Measurements from ENCODE around the gene COPA. TPM values are rescaled to one million over a fixed set of nuclear protein-coding genes. Genes with fewer than 3 reads are reported as not detected.

Gene COPA
- total RNA-seq, 3 donors from 2014 or later (not counting 1 experiment from before 2014, with no cell fraction given) = 140 to 167 (median 148) TPM

- TF ChIP-seq, protein P1, sequence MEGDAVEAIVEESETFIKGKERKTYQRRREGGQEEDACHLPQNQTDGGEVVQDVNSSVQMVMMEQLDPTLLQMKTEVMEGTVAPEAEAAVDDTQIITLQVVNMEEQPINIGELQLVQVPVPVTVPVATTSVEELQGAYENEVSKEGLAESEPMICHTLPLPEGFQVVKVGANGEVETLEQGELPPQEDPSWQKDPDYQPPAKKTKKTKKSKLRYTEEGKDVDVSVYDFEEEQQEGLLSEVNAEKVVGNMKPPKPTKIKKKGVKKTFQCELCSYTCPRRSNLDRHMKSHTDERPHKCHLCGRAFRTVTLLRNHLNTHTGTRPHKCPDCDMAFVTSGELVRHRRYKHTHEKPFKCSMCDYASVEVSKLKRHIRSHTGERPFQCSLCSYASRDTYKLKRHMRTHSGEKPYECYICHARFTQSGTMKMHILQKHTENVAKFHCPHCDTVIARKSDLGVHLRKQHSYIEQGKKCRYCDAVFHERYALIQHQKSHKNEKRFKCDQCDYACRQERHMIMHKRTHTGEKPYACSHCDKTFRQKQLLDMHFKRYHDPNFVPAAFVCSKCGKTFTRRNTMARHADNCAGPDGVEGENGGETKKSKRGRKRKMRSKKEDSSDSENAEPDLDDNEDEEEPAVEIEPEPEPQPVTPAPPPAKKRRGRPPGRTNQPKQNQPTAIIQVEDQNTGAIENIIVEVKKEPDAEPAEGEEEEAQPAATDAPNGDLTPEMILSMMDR (IDR thresholded peaks at IDR 0.05) = no peak
- Histone ChIP-seq H3K9me3 (ENCODE audit: control insufficient read depth, insufficient read depth, low read length) (no peaks in the 10 kb centered on the region), H3K4me3 (ENCODE audit: low read length) (no peak overlapping the region), H3K27me3 (ENCODE audit: control insufficient read depth, insufficient read depth, low read length) (no peaks in the 10 kb centered on the region), H3K36me3 (ENCODE audit: control insufficient read depth, insufficient read depth, low read length) (peaks cover 97% of the 10 kb centered on the region), H3K27ac (ENCODE audit: low read length) (no peak overlapping the region), H3K4me1 (ENCODE audit: control insufficient read depth, insufficient read depth, low read length) (no peaks in the 10 kb centered on the region)
- ATAC-seq = no peak
- Mint-ChIP-seq H3K36me3 (peaks cover 53% of the 10 kb centered on the region), H3K27ac (no peak overlapping the region), H3K27me3 (ENCODE audit: low read depth in 2 of 2) (no peaks in the 10 kb centered on the region), H3K9me3 (no peaks in the 10 kb centered on the region), H3K4me3 (no peak overlapping the region), H3K4me1 (peaks cover 0 to 4% of the 10 kb centered on the region in 2 donors)
- 100% methylated on average over 2 of the region's 2 CpGs for WGBS (ENCODE audit: insufficient coverage)
- intact Hi-C loops (cut with micrococcal nuclease) = no loop called here
- no peak for DNase-seq
Observed at GRCh38 chr1:160353223-160353622, 10.2 kb upstream of the COPA start.

- peaks cover 0 to 4% of the 10 kb centered on the region in 2 donors for H3K4me1 Mint-ChIP-seq
Observed at GRCh38 chr1:160352555-160352954, 9.5 kb upstream of the COPA start.

GRCh38 chr1:160351629-160352028, 8.6 kb upstream of the COPA start:
- WGBS (ENCODE audit: insufficient coverage) = 91% methylated on average over 4 of the region's 4 CpGs
- H3K4me1 ChIP-seq (ENCODE audit: control insufficient read depth, insufficient read depth, low read length) = peaks cover 3% of the 10 kb centered on the region
- peaks cover 42% of the 10 kb centered on the region for H3K36me3 Mint-ChIP-seq
- H3K27me3 ChIP-seq (ENCODE audit: control insufficient read depth, insufficient read depth, low read length) = no peaks in the 10 kb centered on the region
- H3K4me1 Mint-ChIP-seq = peaks cover 0 to 4% of the 10 kb centered on the region in 2 donors
- H3K4me3 Mint-ChIP-seq = no peak overlapping the region
- H3K9me3 Mint-ChIP-seq = no peaks in the 10 kb centered on the region
- no peak overlapping the region for H3K4me3 ChIP-seq (ENCODE audit: low read length)
- H3K27ac ChIP-seq (ENCODE audit: low read length) = no peak overlapping the region
- no peaks in the 10 kb centered on the region for H3K9me3 ChIP-seq (ENCODE audit: control insufficient read depth, insufficient read depth, low read length)
- H3K27ac Mint-ChIP-seq = no peak overlapping the region
- TF ChIP-seq, protein P1 (IDR thresholded peaks at IDR 0.05) = no peak
- no peaks in the 10 kb centered on the region for H3K27me3 Mint-ChIP-seq (ENCODE audit: low read depth in 2 of 2)
- intact Hi-C loops (cut with micrococcal nuclease) = no loop called here
- no peak for DNase-seq
- peaks cover 88% of the 10 kb centered on the region for H3K36me3 ChIP-seq (ENCODE audit: control insufficient read depth, insufficient read depth, low read length)
- no peak for ATAC-seq

More at GRCh38 chr1:160352555-160352954, 9.5 kb upstream of the COPA start:
- H3K36me3 ChIP-seq (ENCODE audit: control insufficient read depth, insufficient read depth, low read length) = peaks cover 95% of the 10 kb centered on the region
- DNase-seq (no peak), ATAC-seq (no peak)
- H3K27me3 ChIP-seq (ENCODE audit: control insufficient read depth, insufficient read depth, low read length) = no peaks in the 10 kb centered on the region
- 96% methylated on average over 8 of the region's 8 CpGs for WGBS (ENCODE audit: insufficient coverage)
- Mint-ChIP-seq H3K4me3 (no peak overlapping the region), H3K27ac (no peak overlapping the region), H3K27me3 (ENCODE audit: low read depth in 2 of 2) (no peaks in the 10 kb centered on the region), H3K36me3 (peaks cover 51% of the 10 kb centered on the region), H3K9me3 (no peaks in the 10 kb centered on the region)
- TF ChIP-seq, protein P1 (IDR thresholded peaks at IDR 0.05) = no peak
- no peaks in the 10 kb centered on the region for H3K9me3 ChIP-seq (ENCODE audit: control insufficient read depth, insufficient read depth, low read length)
- H3K4me3 ChIP-seq (ENCODE audit: low read length) = no peak overlapping the region
- H3K4me1 ChIP-seq (ENCODE audit: control insufficient read depth, insufficient read depth, low read length) = no peaks in the 10 kb centered on the region
- H3K27ac ChIP-seq (ENCODE audit: low read length) = no peak overlapping the region
- intact Hi-C loops (cut with micrococcal nuclease) = no loop called here

GRCh38 chr1:160346958-160347357, 3.9 kb upstream of the COPA start:
- intact Hi-C loops (cut with micrococcal nuclease) = no loop called here
- H3K4me3 ChIP-seq (ENCODE audit: low read length) = no peak overlapping the region
- peak overlapping the region; percentile 57 for H3K27ac ChIP-seq (ENCODE audit: low read length)
- Mint-ChIP-seq H3K4me3 (no peak overlapping the region), H3K36me3 (peaks cover 15% of the 10 kb centered on the region), H3K9me3 (no peaks in the 10 kb centered on the region), H3K4me1 (peaks cover 22 to 26% of the 10 kb centered on the region in 2 donors), H3K27me3 (ENCODE audit: low read depth in 2 of 2) (no peaks in the 10 kb centered on the region), H3K27ac (peak overlapping the region; percentile 38 to 48)
- TF ChIP-seq, protein P1 (IDR thresholded peaks at IDR 0.05) = no peak
- WGBS (ENCODE audit: insufficient coverage) = 24% methylated on average over 3 of the region's 4 CpGs
- peak in 1 of 3 donors; percentile 31 for ATAC-seq
- no peaks in the 10 kb centered on the region for H3K9me3 ChIP-seq (ENCODE audit: control insufficient read depth, insufficient read depth, low read length)
- H3K36me3 ChIP-seq (ENCODE audit: control insufficient read depth, insufficient read depth, low read length) = peaks cover 50% of the 10 kb centered on the region
- H3K4me1 ChIP-seq (ENCODE audit: control insufficient read depth, insufficient read depth, low read length) = peaks cover 16% of the 10 kb centered on the region
- no peak for DNase-seq
- H3K27me3 ChIP-seq (ENCODE audit: control insufficient read depth, insufficient read depth, low read length) = no peaks in the 10 kb centered on the region
